K562 (cell line): ENCODE data around the gene PDCD1. TPM values are rescaled to one million over a fixed set of nuclear protein-coding genes. Genes with fewer than 3 reads are reported as not detected.

ENCODE experiments used
- ATAC-seq: fragments of 200-7000 bp; cut with Tn5 transposase; 3 replicates; pipeline ENCODE4 v1.9.1; 2020; ENCODE audit warnings: moderate library complexity
- BruUV-seq: library from RNA; stranded (reverse); fragments of 400-500 nt; replicated peaks from 2 replicates; lab custom pipeline; 2021; lab: Mats Ljungman, UMichigan
- CTCF ChIA-PET: fragments of 300-600 bp; formaldehyde crosslinking; extraction: SDS; loops from one replicate; lab custom pipeline; 2021; ENCODE audit warnings: low intra/inter-chr PET ratio; lab: Yijun Ruan, JAX
- POLR2A ChIA-PET: fragments of 300-600, 350-650 bp; sonication (Branson Sonifier 250); formaldehyde crosslinking; extraction: SDS; loops from one replicate; lab custom pipeline; 2021; ENCODE audit warnings: antibody characterized with exemption, inconsistent platforms; lab: Yijun Ruan, JAX
- DNase-seq, 4 experiments: peaks; one replicate each; pipeline versions ENCODE4 v3.0.0 to v3.0.0-alpha.2; 2011 to 2018; ENCODE audit warnings: low spot score in 3 of 4, mixed read lengths in 3 of 4; ENCODE audit errors: extremely low read depth in 1 of 4
- FAIRE-seq: peaks from 2 replicates; lab custom pipeline; 2011; peaks lifted over from hg19 to GRCh38; lab: Jason Lieb, UNC
- H2AFZ ChIP-seq: 2 replicates; pipeline ENCODE4 v1.6.0; 2011; ENCODE audit warnings: low read depth, low read length, control low read depth, inconsistent platforms
- H3K27ac ChIP-seq: fragments of 200-600 bp; 3 replicates; pipeline ENCODE4 v1.8.0; 2011; ENCODE audit warnings: low read depth, mild to moderate bottlenecking, control low read depth, inconsistent platforms, low read length, moderate library complexity, mixed read lengths; ENCODE audit errors: extremely low read depth
- H3K27me3 ChIP-seq, 2 experiments: fragments of 300-600 bp in 1 of 2; 2 replicates in 1 of 2; 3 replicates in 1 of 2; pipeline versions ENCODE4 v1.6.0 to v1.8.0; 2011; ENCODE audit warnings: inconsistent platforms in 2 of 2, low read length in 2 of 2, mild to moderate bottlenecking in 1 of 2, mixed read lengths in 1 of 2, moderate library complexity in 1 of 2; ENCODE audit not compliant: control insufficient read depth in 2 of 2, insufficient read depth in 2 of 2
- H3K36me3 ChIP-seq: fragments of 300-600 bp; 3 replicates; pipeline ENCODE4 v1.8.0; 2011; ENCODE audit warnings: mild to moderate bottlenecking, low read length, inconsistent platforms; ENCODE audit not compliant: control insufficient read depth, insufficient read depth
- H3K4me1 ChIP-seq, 2 experiments: fragments of 200-600 bp in 1 of 2; replicated peaks in 1 of 2; 2 replicates in 1 of 2; 3 replicates in 1 of 2; pipeline versions ENCODE4 v1.5.1 to v1.8.0; 2011; ENCODE audit warnings: inconsistent platforms in 2 of 2, low read length in 2 of 2, mild to moderate bottlenecking in 1 of 2, mixed read lengths in 1 of 2, moderate library complexity in 1 of 2; ENCODE audit not compliant: control insufficient read depth in 2 of 2, insufficient read depth in 2 of 2
- H3K4me2 ChIP-seq: 2 replicates; pipeline ENCODE4 v1.6.1; 2011; ENCODE audit warnings: low read length, control low read depth, inconsistent platforms, mixed read lengths; ENCODE audit not compliant: insufficient read depth
- H3K4me3 ChIP-seq: fragments of 200-600 bp; sonication (generic), shearing (Covaris generic); 2 replicates; pipeline ENCODE4 v1.5.1; 2016; ENCODE audit warnings: control low read depth, inconsistent platforms
- H3K79me2 ChIP-seq: fragments of 200-600 bp; 3 replicates; pipeline ENCODE4 v1.8.0; 2011; ENCODE audit warnings: low read length, inconsistent platforms; ENCODE audit not compliant: control insufficient read depth, insufficient read depth
- H3K9ac ChIP-seq, 2 experiments: 2 replicates each; pipeline versions ENCODE4 v1.6.0 to v1.6.1; 2011; ENCODE audit warnings: low read depth in 2 of 2, low read length in 2 of 2, control low read depth in 1 of 2, inconsistent platforms in 1 of 2, mild to moderate bottlenecking in 1 of 2, mixed read lengths in 1 of 2; ENCODE audit not compliant: insufficient read depth in 1 of 2
- H3K9me1 ChIP-seq: one replicate; pipeline ENCODE4 v1.6.0; 2011; ENCODE audit warnings: inconsistent platforms, mild to moderate bottlenecking, low read length, moderate library complexity; ENCODE audit not compliant: control insufficient read depth, insufficient read depth
- H3K9me3 ChIP-seq: replicated peaks from 2 replicates; pipeline ENCODE4 v1.5.1; 2011; ENCODE audit warnings: low read depth, low read length, inconsistent platforms; ENCODE audit not compliant: control insufficient read depth, insufficient read depth
- H4K20me1 ChIP-seq: replicated peaks from 2 replicates; pipeline ENCODE4 v1.6.1; 2011; ENCODE audit warnings: low read length, inconsistent platforms, mixed read lengths; ENCODE audit not compliant: control insufficient read depth, insufficient read depth
- ZFX ChIP-seq: sonication (generic); formaldehyde crosslinking; IDR thresholded peaks from 2 replicates; pipeline ENCODE4 v1.8.0; 2022; ENCODE audit warnings: mild to moderate bottlenecking, missing genetic modification reagents, moderate library complexity
- ZNF175 ChIP-seq: fragments of 200-800 bp; sonication (Bioruptor generic); IDR thresholded peaks from 2 replicates; pipeline ENCODE4 v1.6.1; 2016; ENCODE audit warnings: low read depth, mild to moderate bottlenecking, missing genetic modification characterization, missing compliant biosample characterization
- WGBS: fragments of 100-300 bp; shearing (Covaris generic); methylation state at CpG from one replicate; pipeline ENCODE4 v1.1.6; 2016; ENCODE audit warnings: low coverage, mixed read lengths; ENCODE audit not compliant: insufficient coverage; ENCODE audit errors: missing lambda C conversion rate; 5-methylcytosine and 5-hydroxymethylcytosine counted together
- in situ Hi-C: fragments of 300-500 bp; cut with MboI; formaldehyde crosslinking; loops from 4 replicates; pipeline ENCODE4 v1.15.0; 2018; ENCODE audit warnings: inconsistent platforms, mixed read lengths
- intact Hi-C: fragments of 100-400 bp; cut with micrococcal nuclease; formaldehyde crosslinking; loops from 2 replicates; pipeline ENCODE4 v1.14.2; 2022
- polyA plus RNA-seq, 8 experiments: library from polyadenylated mRNA; depleted of rRNA in 4 of 8; stranded (reverse) in 5 of 8; unstranded in 3 of 8; fragments of >200 nt; fragmentation: Nextera tagmentation in 2 of 8; fragmentation: Illumina TruSeq in 1 of 8; extraction: Ambion mirVana in 2 of 8; extraction: Trizol in 1 of 8; gene quantifications; 2 replicates each; pipeline versions ENCODE4 v1.2.1 to v1.2.3, GENCODE V29; 2011 to 2014; ENCODE audit warnings: inconsistent platforms in 1 of 8, missing spikeins in 1 of 8
- total RNA-seq, 7 experiments: library from RNA; depleted of rRNA in 6 of 7; stranded (reverse); fragments of >200 nt in 6 of 7; fragmentation: Illumina TruSeq in 2 of 7; extraction: Trizol in 2 of 7; gene quantifications; 2 replicates each; pipeline versions ENCODE4 v1.2.1 to v1.2.3, GENCODE V29; 2011 to 2021; ENCODE audit warnings: low replicate concordance in 1 of 7
- TF ChIP-seq, protein P1 (sequence below): sonication (generic); formaldehyde crosslinking; IDR thresholded peaks from 2 replicates; pipeline ENCODE4 v1.9.0; 2022; ENCODE audit warnings: mild to moderate bottlenecking, missing genetic modification reagents
- TF ChIP-seq, protein P2 (sequence below): sonication (generic); formaldehyde crosslinking; IDR thresholded peaks from 2 replicates; pipeline ENCODE4 v1.8.1; 2023; ENCODE audit warnings: mild to moderate bottlenecking, missing genetic modification reagents
- TF ChIP-seq, protein P3 (sequence below): sonication (generic); formaldehyde crosslinking; IDR thresholded peaks from 2 replicates; pipeline ENCODE4 v1.9.0; 2022; ENCODE audit warnings: mild to moderate bottlenecking, missing genetic modification reagents

The PDCD1 gene
- total and polyA plus RNA-seq, 9 of the 15 experiments (the other 6 are each of a cell fraction or from before 2014, with no cell fraction given) = 0.15 to 2.5 (median 1.0) TPM; not detected in 2

DNA sequence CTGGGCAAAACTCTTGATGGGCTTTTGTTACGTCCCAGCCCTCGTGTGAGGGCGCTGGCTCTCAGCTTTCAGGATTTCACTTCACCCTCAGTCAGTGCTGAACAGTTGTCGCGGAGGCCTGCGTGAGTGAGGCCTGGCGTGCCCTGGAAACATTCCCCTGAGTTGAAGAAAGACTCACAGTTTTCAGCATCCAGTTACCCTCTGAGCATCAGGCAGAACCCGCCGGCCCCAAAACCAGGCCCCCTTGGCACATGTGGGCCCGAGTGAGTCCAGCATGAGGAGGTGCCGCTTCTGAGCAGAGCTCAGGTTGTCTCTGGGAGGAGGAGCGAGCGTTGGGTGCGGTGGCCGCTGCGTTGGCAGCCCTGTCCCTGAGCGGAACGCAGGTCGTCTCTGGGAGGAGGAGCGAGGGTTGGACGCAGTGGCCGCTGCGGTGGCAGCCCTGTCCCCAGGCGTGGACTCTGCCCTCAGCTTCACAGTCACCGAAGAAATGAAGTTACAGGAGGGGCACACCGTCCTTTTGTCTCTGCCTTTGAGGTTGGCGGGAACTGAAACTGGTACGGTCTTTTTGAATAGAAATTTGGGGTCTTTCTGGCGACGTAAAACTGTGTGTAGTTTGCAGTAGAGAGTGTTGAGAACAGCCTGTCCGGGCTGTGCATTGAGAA is 49.8 kb downstream of the PDCD1 start, which contains the start of gene NEU4:
Gene NEU4, plus strand, starts transcription at position 473 of the 662 bp plus-strand sequence. CDS start 5,292 bp downstream, outside the sequence.
- peak within 1 kb of the TSS in 1 of 2 experiments; percentile 35; a peak in 1 of 4 replicates for H3K9ac ChIP-seq
- DNase-seq (peak in 1 of 4 experiments; percentile 2), ATAC-seq (no peak), FAIRE-seq (no peak)
- peak within 1 kb of the TSS; percentile 35; the same call in 1 of the 3 replicates for H3K27ac ChIP-seq
- no peaks in the 10 kb centered on the region; the same call in 2 of the 3 replicates for H3K79me2 ChIP-seq
- no peaks in the 10 kb centered on the region for H3K9me1 ChIP-seq
- CTCF ChIA-PET = no interaction called here
- no peak within 1 kb of the TSS for H2AFZ ChIP-seq
- intact Hi-C loops = no loop called here
- H3K9me3 ChIP-seq = no peaks in the 10 kb centered on the region
- no peaks in the 10 kb centered on the region for H4K20me1 ChIP-seq
- WGBS = 65% methylated on average over 7 of the region's 31 CpGs
- H3K4me2 ChIP-seq = no peak within 1 kb of the TSS
- no peak within 1 kb of the TSS for H3K4me3 ChIP-seq
- in situ Hi-C loops = no loop called here
- POLR2A ChIA-PET = interaction anchor here (0.6 to 0.7 kb wide), 2 partner anchors 44 to 149 kb away, joined by 3 read pairs; no protein-coding TSS in a partner anchor
- H3K27me3 ChIP-seq = no peaks in the 10 kb centered on the region
- TF ChIP-seq ZNF175 (no peak), ZFX (CRISPR knock-in tag) (0 out of 2 replicates have a peak, but pooled peaks have one; percentile 19)
- TF ChIP-seq, protein P1, sequence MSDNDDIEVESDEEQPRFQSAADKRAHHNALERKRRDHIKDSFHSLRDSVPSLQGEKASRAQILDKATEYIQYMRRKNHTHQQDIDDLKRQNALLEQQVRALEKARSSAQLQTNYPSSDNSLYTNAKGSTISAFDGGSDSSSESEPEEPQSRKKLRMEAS (CRISPR knock-in tag) = 0 out of 2 replicates have a peak, but pooled peaks have one; percentile 19
- TF ChIP-seq, protein P2, sequence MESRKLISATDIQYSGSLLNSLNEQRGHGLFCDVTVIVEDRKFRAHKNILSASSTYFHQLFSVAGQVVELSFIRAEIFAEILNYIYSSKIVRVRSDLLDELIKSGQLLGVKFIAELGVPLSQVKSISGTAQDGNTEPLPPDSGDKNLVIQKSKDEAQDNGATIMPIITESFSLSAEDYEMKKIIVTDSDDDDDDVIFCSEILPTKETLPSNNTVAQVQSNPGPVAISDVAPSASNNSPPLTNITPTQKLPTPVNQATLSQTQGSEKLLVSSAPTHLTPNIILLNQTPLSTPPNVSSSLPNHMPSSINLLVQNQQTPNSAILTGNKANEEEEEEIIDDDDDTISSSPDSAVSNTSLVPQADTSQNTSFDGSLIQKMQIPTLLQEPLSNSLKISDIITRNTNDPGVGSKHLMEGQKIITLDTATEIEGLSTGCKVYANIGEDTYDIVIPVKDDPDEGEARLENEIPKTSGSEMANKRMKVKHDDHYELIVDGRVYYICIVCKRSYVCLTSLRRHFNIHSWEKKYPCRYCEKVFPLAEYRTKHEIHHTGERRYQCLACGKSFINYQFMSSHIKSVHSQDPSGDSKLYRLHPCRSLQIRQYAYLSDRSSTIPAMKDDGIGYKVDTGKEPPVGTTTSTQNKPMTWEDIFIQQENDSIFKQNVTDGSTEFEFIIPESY = 0 out of 2 replicates have a peak, but pooled peaks have one; percentile 16
- TF ChIP-seq, protein P3, sequence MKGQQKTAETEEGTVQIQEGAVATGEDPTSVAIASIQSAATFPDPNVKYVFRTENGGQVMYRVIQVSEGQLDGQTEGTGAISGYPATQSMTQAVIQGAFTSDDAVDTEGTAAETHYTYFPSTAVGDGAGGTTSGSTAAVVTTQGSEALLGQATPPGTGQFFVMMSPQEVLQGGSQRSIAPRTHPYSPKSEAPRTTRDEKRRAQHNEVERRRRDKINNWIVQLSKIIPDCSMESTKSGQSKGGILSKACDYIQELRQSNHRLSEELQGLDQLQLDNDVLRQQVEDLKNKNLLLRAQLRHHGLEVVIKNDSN (CRISPR knock-in tag) = peak; percentile 11; the same call in 1 of the 2 replicates
- no peaks in the 10 kb centered on the region for H3K36me3 ChIP-seq
- no TSS peak for BruUV-seq
- H3K4me1 ChIP-seq = peaks cover 12 to 51% of the 10 kb centered on the region in 2 experiments
